ENCODE data around the gene CIDEB. TPM values are rescaled to one million over a fixed set of nuclear protein-coding genes. Genes with fewer than 3 reads are reported as not detected.
"Not testable (repeated sequence)": the region's sequence is repeated elsewhere in the genome, so short reads cannot be mapped to it uniquely, and the experiment has no call there.

The CIDEB gene
- total RNA-seq (10 to 100 TPM; 12.2 to 13.9 TPM), polyA plus RNA-seq (10 to 100 TPM in 1 of 2 donors, 1 to 10 TPM in 1; 3.3 to 17.2 TPM)
- long read RNA-seq, donor 1, transcript CIDEB-201 (7 exons, 2,294 nt), result major isoform, 5 of 13 reads
- long read RNA-seq, donor 1, partial matches to known transcripts, result 1 of 13 reads
- long read RNA-seq, donor 1, other reads (novel, unspliced or antisense), result 6 of 13 reads
- long read RNA-seq, donor 2, transcript CIDEB-201 (7 exons, 2,294 nt), result major isoform, 10 of 16 reads
- long read RNA-seq, donor 2, partial matches to known transcripts, result 1 of 16 reads
- long read RNA-seq, donor 2, other reads (novel, unspliced or antisense), result 5 of 16 reads

GRCh38 chr14:24307575-24308341 is at the start of gene CIDEB:
TSS of gene CIDEB (minus strand) at chr14:24307977. CDS start at chr14:24307858, 119 bp downstream.
- Histone ChIP-seq H3K4me3 (ENCODE audit: low read length in 2 of 2) (no peak within 1 kb of the TSS), H3K36me3 (ENCODE audit: control insufficient read depth in 1 of 2, insufficient read depth in 2 of 2, low read length in 1 of 2) (peaks cover 0 to 16% of the 10 kb centered on the region in 2 donors), H3K9me3 (ENCODE audit: control insufficient read depth, low read length) (no peaks in the 10 kb centered on the region), H3K27me3 (ENCODE audit: control insufficient read depth in 1 of 2, insufficient read depth in 2 of 2, low read length in 1 of 2) (no peaks in the 10 kb centered on the region), H3K27ac (ENCODE audit: low read depth in 1 of 2, low read length in 2 of 2) (no peak within 1 kb of the TSS), H3K4me1 (ENCODE audit: control insufficient read depth in 1 of 2, insufficient read depth in 2 of 2, low read length in 2 of 2) (no peaks in the 10 kb centered on the region)
- 55 to 59% methylated on average over 6 of the region's 6 CpGs for WGBS, 2 donors
- ATAC-seq (ENCODE audit: low FRiP score) (peak; percentile 45), DNase-seq (peak in 1 of 2 donors; percentile 67)
- intact Hi-C loops (cut with DNase I), result no loop called here

GRCh38 chr14:24356208-24356607 is 48.4 kb upstream of the CIDEB start:
- Histone ChIP-seq H3K4me3 (ENCODE audit: low read length in 2 of 2) (no peak overlapping the region), H3K27ac (ENCODE audit: low read depth in 1 of 2, low read length in 2 of 2) (no peak overlapping the region), H3K4me1 (ENCODE audit: control insufficient read depth in 1 of 2, insufficient read depth in 2 of 2, low read length in 2 of 2) (no peaks in the 10 kb centered on the region), H3K27me3 (ENCODE audit: control insufficient read depth in 1 of 2, insufficient read depth in 2 of 2, low read length in 1 of 2) (no peaks in the 10 kb centered on the region), H3K36me3 (ENCODE audit: control insufficient read depth in 1 of 2, insufficient read depth in 2 of 2, low read length in 1 of 2) (no peaks in the 10 kb centered on the region), H3K9me3 (ENCODE audit: control insufficient read depth, low read length) (no peaks in the 10 kb centered on the region)
- DNase-seq, result no peak
- ATAC-seq (ENCODE audit: low FRiP score), result no peak
- intact Hi-C loops (cut with DNase I), result no loop called here
- 92 to 94% methylated on average over 4 of the region's 4 CpGs for WGBS, 2 donors

- Histone ChIP-seq H3K9me3 (ENCODE audit: control insufficient read depth, low read length) (no peaks in the 10 kb centered on the region), H3K4me3 (ENCODE audit: low read length in 2 of 2) (no peak overlapping the region), H3K4me1 (ENCODE audit: control insufficient read depth in 1 of 2, insufficient read depth in 2 of 2, low read length in 2 of 2) (no peaks in the 10 kb centered on the region), H3K27ac (ENCODE audit: low read depth in 1 of 2, low read length in 2 of 2) (no peak overlapping the region), H3K27me3 (ENCODE audit: control insufficient read depth in 1 of 2, insufficient read depth in 2 of 2, low read length in 1 of 2) (no peaks in the 10 kb centered on the region), H3K36me3 (ENCODE audit: control insufficient read depth in 1 of 2, insufficient read depth in 2 of 2, low read length in 1 of 2) (no peaks in the 10 kb centered on the region)
- no peak for ATAC-seq (ENCODE audit: low FRiP score)
- no peak for DNase-seq
- intact Hi-C loops (cut with DNase I), result no loop called here
- WGBS, 2 donors, result 90 to 91% methylated on average over 7 of the region's 7 CpGs
These were observed 47.2 kb upstream of the CIDEB start for GRCh38 chr14:24355009-24355408.

GRCh38 chr14:24354482-24354825 is 46.7 kb upstream of the CIDEB start:
- ATAC-seq (ENCODE audit: low FRiP score); H3K27me3 ChIP-seq (ENCODE audit: control insufficient read depth in 1 of 2, insufficient read depth in 2 of 2, low read length in 1 of 2); DNase-seq; H3K36me3 ChIP-seq (ENCODE audit: control insufficient read depth in 1 of 2, insufficient read depth in 2 of 2, low read length in 1 of 2); intact Hi-C loops (cut with DNase I); H3K9me3 ChIP-seq (ENCODE audit: control insufficient read depth, low read length); H3K27ac ChIP-seq (ENCODE audit: low read depth in 1 of 2, low read length in 2 of 2); H3K4me1 ChIP-seq (ENCODE audit: control insufficient read depth in 1 of 2, insufficient read depth in 2 of 2, low read length in 2 of 2); H3K4me3 ChIP-seq (ENCODE audit: low read length in 2 of 2): not testable (repeated sequence)
- WGBS, 2 donors, result 90 to 96% methylated on average over 3 of the region's 3 CpGs

- intact Hi-C loops (cut with DNase I), result no loop called here
- Histone ChIP-seq H3K27me3 (ENCODE audit: control insufficient read depth in 1 of 2, insufficient read depth in 2 of 2, low read length in 1 of 2) (no peaks in the 10 kb centered on the region), H3K36me3 (ENCODE audit: control insufficient read depth in 1 of 2, insufficient read depth in 2 of 2, low read length in 1 of 2) (no peaks in the 10 kb centered on the region), H3K9me3 (ENCODE audit: control insufficient read depth, low read length) (no peaks in the 10 kb centered on the region), H3K4me3 (ENCODE audit: low read length in 2 of 2) (no peak overlapping the region), H3K27ac (ENCODE audit: low read depth in 1 of 2, low read length in 2 of 2) (no peak overlapping the region), H3K4me1 (ENCODE audit: control insufficient read depth in 1 of 2, insufficient read depth in 2 of 2, low read length in 2 of 2) (no peaks in the 10 kb centered on the region)
- DNase-seq, result no peak
- 60 to 78% methylated on average over 4 to 5 of the region's 5 CpGs for WGBS, 2 donors
- no peak for ATAC-seq (ENCODE audit: low FRiP score)
These were observed 46.0 kb upstream of the CIDEB start for GRCh38 chr14:24353559-24354481.

GRCh38 chr14:24351517-24351916 is 43.7 kb upstream of the CIDEB start:
- H3K27me3 ChIP-seq (ENCODE audit: control insufficient read depth in 1 of 2, insufficient read depth in 2 of 2, low read length in 1 of 2), result no peaks in the 10 kb centered on the region
- WGBS, 2 donors, result 10 to 15% methylated on average over 4 of the region's 4 CpGs
- DNase-seq, result peak in 1 of 2 donors; percentile 54
- no peaks in the 10 kb centered on the region for H3K36me3 ChIP-seq (ENCODE audit: control insufficient read depth in 1 of 2, insufficient read depth in 2 of 2, low read length in 1 of 2)
- no peaks in the 10 kb centered on the region for H3K4me1 ChIP-seq (ENCODE audit: control insufficient read depth in 1 of 2, insufficient read depth in 2 of 2, low read length in 2 of 2)
- no peaks in the 10 kb centered on the region for H3K9me3 ChIP-seq (ENCODE audit: control insufficient read depth, low read length)
- intact Hi-C loops (cut with DNase I), result loop anchor here in 1 of 2 donors (1.0 kb wide), 1 partner anchor 48 kb away; the partner anchor contains the start of gene NYNRIN
- H3K27ac ChIP-seq (ENCODE audit: low read depth in 1 of 2, low read length in 2 of 2), result no peak overlapping the region
- H3K4me3 ChIP-seq (ENCODE audit: low read length in 2 of 2), result no peak overlapping the region
- no peak for ATAC-seq (ENCODE audit: low FRiP score)

- H3K27ac ChIP-seq (ENCODE audit: low read depth in 1 of 2, low read length in 2 of 2), result no peak overlapping the region
- H3K4me3 ChIP-seq (ENCODE audit: low read length in 2 of 2), result no peak overlapping the region
- H3K36me3 ChIP-seq (ENCODE audit: control insufficient read depth in 1 of 2, insufficient read depth in 2 of 2, low read length in 1 of 2), result no peaks in the 10 kb centered on the region
- no peaks in the 10 kb centered on the region for H3K4me1 ChIP-seq (ENCODE audit: control insufficient read depth in 1 of 2, insufficient read depth in 2 of 2, low read length in 2 of 2)
- ATAC-seq (ENCODE audit: low FRiP score) (no peak), DNase-seq (no peak)
- no peaks in the 10 kb centered on the region for H3K9me3 ChIP-seq (ENCODE audit: control insufficient read depth, low read length)
- intact Hi-C loops (cut with DNase I), result no loop called here
- no peaks in the 10 kb centered on the region for H3K27me3 ChIP-seq (ENCODE audit: control insufficient read depth in 1 of 2, insufficient read depth in 2 of 2, low read length in 1 of 2)
- WGBS, 2 donors, result 46 to 49% methylated on average over 5 of the region's 5 CpGs
These were observed 42.0 kb upstream of the CIDEB start for GRCh38 chr14:24349742-24350141.

- intact Hi-C loops (cut with DNase I), result no loop called here
These were observed 40.4 kb upstream of the CIDEB start for GRCh38 chr14:24348186-24348585.

More at GRCh38 chr14:24348186-24348585, 40.4 kb upstream of the CIDEB start:
- 90 to 97% methylated on average over 2 of the region's 2 CpGs for WGBS, 2 donors
- Histone ChIP-seq H3K9me3 (ENCODE audit: control insufficient read depth, low read length) (no peaks in the 10 kb centered on the region), H3K4me3 (ENCODE audit: low read length in 2 of 2) (no peak overlapping the region), H3K27ac (ENCODE audit: low read depth in 1 of 2, low read length in 2 of 2) (no peak overlapping the region), H3K36me3 (ENCODE audit: control insufficient read depth in 1 of 2, insufficient read depth in 2 of 2, low read length in 1 of 2) (no peaks in the 10 kb centered on the region), H3K4me1 (ENCODE audit: control insufficient read depth in 1 of 2, insufficient read depth in 2 of 2, low read length in 2 of 2) (no peaks in the 10 kb centered on the region), H3K27me3 (ENCODE audit: control insufficient read depth in 1 of 2, insufficient read depth in 2 of 2, low read length in 1 of 2) (no peaks in the 10 kb centered on the region)
- ATAC-seq (ENCODE audit: low FRiP score), result no peak
- no peak for DNase-seq

Data from aorta (tissue), 5 donors.